ENCODE results near the gene SLC26A8. TPM values are rescaled to one million over a fixed set of nuclear protein-coding genes. Genes with fewer than 3 reads are reported as not detected.

SLC26A8 gene
- total and polyA plus RNA-seq, 2 of the 13 experiments (the other 11 are each of a cell fraction or from before 2014, with no cell fraction given), result 0.46 TPM; not detected in 1

GRCh38 chr6:36028088-36028876 is 3.8 kb upstream of the SLC26A8 start (continued):
- TF ChIP-seq PAXIP1 (CRISPR knock-in tag; conservative IDR thresholded peaks at IDR 0.05), result no peak
- no peak for TF ChIP-seq NBN (conservative IDR thresholded peaks at IDR 0.05)
- TF ChIP-seq ZNF10 (CRISPR knock-in tag; IDR thresholded peaks at IDR 0.05; ENCODE audit: borderline replicate concordance, low read depth), result 0 out of 2 replicates have a peak, but pooled peaks have one; percentile 59
- TF ChIP-seq CENPT (CRISPR knock-in tag; IDR thresholded peaks at IDR 0.05; ENCODE audit: low read depth), result no peak
- TF ChIP-seq FOSL2 (CRISPR knock-in tag; IDR thresholded peaks at IDR 0.05), result no peak
- TF ChIP-seq SP140L (CRISPR knock-in tag; IDR thresholded peaks at IDR 0.05; ENCODE audit: borderline replicate concordance), result no peak
- TF ChIP-seq ZNF776 (CRISPR knock-in tag; IDR thresholded peaks at IDR 0.05), result no peak; the same call in 1 of the 2 replicates
- TF ChIP-seq ZNF30 (CRISPR knock-in tag; IDR thresholded peaks at IDR 0.05), result 0 out of 2 replicates have a peak, but pooled peaks have one; percentile 74
- TF ChIP-seq FOXK2 (IDR thresholded peaks at IDR 0.05), result no peak
- peak; percentile 12; the same call in 1 of the 2 replicates for TF ChIP-seq MIER2 (CRISPR knock-in tag; IDR thresholded peaks at IDR 0.05)
- peak; percentile 24; the same call in 1 of the 2 replicates for TF ChIP-seq BCL6 (CRISPR knock-in tag; IDR thresholded peaks at IDR 0.05)
- no peak for TF ChIP-seq ATRX (CRISPR knock-in tag; IDR thresholded peaks at IDR 0.05; ENCODE audit: borderline replicate concordance)
- TF ChIP-seq ZNF230 (CRISPR knock-in tag; IDR thresholded peaks at IDR 0.05), result no peak
- TF ChIP-seq HOMEZ (CRISPR knock-in tag; IDR thresholded peaks at IDR 0.05; ENCODE audit: low read depth), result no peak
- TF ChIP-seq FOXJ3 (CRISPR knock-in tag; IDR thresholded peaks at IDR 0.05; ENCODE audit: borderline replicate concordance), result no peak
- 0 out of 2 replicates have a peak, but pooled peaks have one; percentile 75 for TF ChIP-seq FUBP1 (CRISPR knock-in tag; IDR thresholded peaks at IDR 0.05; ENCODE audit: borderline replicate concordance)
- TF ChIP-seq MLLT10 (CRISPR knock-in tag; IDR thresholded peaks at IDR 0.05), result no peak
- no peak for TF ChIP-seq GATAD1 (CRISPR knock-in tag; IDR thresholded peaks at IDR 0.05)
- no peak for TF ChIP-seq ZNF513 (CRISPR knock-in tag; conservative IDR thresholded peaks at IDR 0.05)
